Osteoblast (primary cell): ENCODE measurements around the gene NOS2. TPM values are rescaled to one million over a fixed set of nuclear protein-coding genes. Genes with fewer than 3 reads are reported as not detected.
"Not testable (repeated sequence)": the region's sequence is repeated elsewhere in the genome, so short reads cannot be mapped to it uniquely, and the experiment has no call there.

Experiments used
- DNase-seq: peaks from one replicate; pipeline ENCODE4 v3.0.0; 2011; ENCODE audit warnings: low spot score, mixed read lengths; ENCODE audit not compliant: insufficient read length; ENCODE audit errors: missing footprints
- H2AFZ ChIP-seq: 2 replicates; pipeline ENCODE4 v1.6.0; 2011; ENCODE audit warnings: mild to moderate bottlenecking, low read length
- H3K27ac ChIP-seq: 2 replicates; pipeline ENCODE4 v1.5.1; 2011; ENCODE audit warnings: mild to moderate bottlenecking, low read depth, low read length, moderate library complexity
- H3K27me3 ChIP-seq: 2 replicates; pipeline ENCODE4 v1.6.0; 2012; ENCODE audit warnings: mild to moderate bottlenecking, control low read depth, inconsistent platforms, low read length, moderate library complexity; ENCODE audit not compliant: insufficient read depth
- H3K36me3 ChIP-seq: 2 replicates; pipeline ENCODE4 v1.5.1; 2011; ENCODE audit warnings: mild to moderate bottlenecking, low read length, control low read depth, moderate library complexity; ENCODE audit not compliant: insufficient read depth
- H3K4me1 ChIP-seq: 2 replicates; pipeline ENCODE4 v1.5.1; 2011; ENCODE audit warnings: mild to moderate bottlenecking, low read length, control low read depth, moderate library complexity; ENCODE audit not compliant: insufficient read depth
- H3K4me2 ChIP-seq: 2 replicates; pipeline ENCODE4 v1.6.0; 2011; ENCODE audit warnings: mild to moderate bottlenecking, low read length; ENCODE audit not compliant: insufficient read depth
- H3K4me3 ChIP-seq: fragments of 200-600 bp; sonication (generic); 3 replicates; pipeline ENCODE4 v1.5.1; 2012; ENCODE audit warnings: mild to moderate bottlenecking, low read length, inconsistent platforms; ENCODE audit not compliant: insufficient read depth
- H3K79me2 ChIP-seq: 2 replicates; pipeline ENCODE4 v1.6.0; 2012; ENCODE audit warnings: mild to moderate bottlenecking, low read length, control low read depth, inconsistent platforms; ENCODE audit not compliant: insufficient read depth
- H3K9me3 ChIP-seq: 2 replicates; pipeline ENCODE4 v1.5.1; 2011; ENCODE audit warnings: low read depth, low read length, control low read depth
- H4K20me1 ChIP-seq: 2 replicates; pipeline ENCODE4 v1.6.0; 2012; ENCODE audit warnings: mild to moderate bottlenecking, low read length, control low read depth; ENCODE audit not compliant: insufficient read depth
- small RNA-seq: library from RNA; depleted of rRNA; stranded (forward); fragments of <200 nt; gene quantifications from one replicate; pipeline ENCODE3, GENCODE V24; 2012
- total RNA-seq: library from RNA; depleted of rRNA; stranded (reverse); fragments of >200 nt; gene quantifications from 2 replicates; pipeline ENCODE4 v1.2.3, GENCODE V29; 2012
- TF ChIP-seq, protein P1 (sequence below): IDR thresholded peaks from 2 replicates; pipeline ENCODE4 v1.5.1; 2011; ENCODE audit warnings: mild to moderate bottlenecking, low read depth, low read length, moderate library complexity; ENCODE audit errors: extremely low read depth

Gene NOS2
- total RNA-seq, 1 donor = not detected

DNA sequence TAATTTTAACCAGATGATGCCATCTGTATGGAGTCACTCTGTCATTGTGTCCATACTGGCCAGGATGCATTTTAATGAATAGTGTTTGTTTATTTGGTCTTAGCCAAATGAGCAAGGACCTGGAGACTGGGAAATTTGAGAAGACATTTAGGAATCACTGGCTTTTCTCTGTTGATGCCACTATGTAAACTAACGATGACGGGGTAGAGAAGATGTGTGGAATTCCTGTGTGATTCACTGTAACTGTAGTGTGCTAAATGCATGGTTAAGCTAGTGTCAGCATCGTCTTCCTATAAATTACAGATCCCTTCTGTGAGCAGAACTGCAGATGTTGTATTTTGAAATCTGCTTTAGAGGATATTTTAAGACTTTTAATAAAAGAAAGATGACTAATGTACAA, 66.6 kb downstream of the NOS2 start:
- Histone ChIP-seq H3K4me1 (no peaks in the 10 kb centered on the region), H2AFZ (no peak overlapping the region), H3K4me3 (no peak overlapping the region), H3K9me3 (no peaks in the 10 kb centered on the region), H3K4me2 (no peak overlapping the region), H3K36me3 (no peaks in the 10 kb centered on the region), H3K27ac (no peak overlapping the region), H4K20me1 (no peaks in the 10 kb centered on the region), H3K27me3 (peaks cover 3% of the 10 kb centered on the region), H3K79me2 (no peaks in the 10 kb centered on the region)
- TF ChIP-seq, protein P1, sequence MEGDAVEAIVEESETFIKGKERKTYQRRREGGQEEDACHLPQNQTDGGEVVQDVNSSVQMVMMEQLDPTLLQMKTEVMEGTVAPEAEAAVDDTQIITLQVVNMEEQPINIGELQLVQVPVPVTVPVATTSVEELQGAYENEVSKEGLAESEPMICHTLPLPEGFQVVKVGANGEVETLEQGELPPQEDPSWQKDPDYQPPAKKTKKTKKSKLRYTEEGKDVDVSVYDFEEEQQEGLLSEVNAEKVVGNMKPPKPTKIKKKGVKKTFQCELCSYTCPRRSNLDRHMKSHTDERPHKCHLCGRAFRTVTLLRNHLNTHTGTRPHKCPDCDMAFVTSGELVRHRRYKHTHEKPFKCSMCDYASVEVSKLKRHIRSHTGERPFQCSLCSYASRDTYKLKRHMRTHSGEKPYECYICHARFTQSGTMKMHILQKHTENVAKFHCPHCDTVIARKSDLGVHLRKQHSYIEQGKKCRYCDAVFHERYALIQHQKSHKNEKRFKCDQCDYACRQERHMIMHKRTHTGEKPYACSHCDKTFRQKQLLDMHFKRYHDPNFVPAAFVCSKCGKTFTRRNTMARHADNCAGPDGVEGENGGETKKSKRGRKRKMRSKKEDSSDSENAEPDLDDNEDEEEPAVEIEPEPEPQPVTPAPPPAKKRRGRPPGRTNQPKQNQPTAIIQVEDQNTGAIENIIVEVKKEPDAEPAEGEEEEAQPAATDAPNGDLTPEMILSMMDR = no peak
- DNase-seq = no peak

DNA sequence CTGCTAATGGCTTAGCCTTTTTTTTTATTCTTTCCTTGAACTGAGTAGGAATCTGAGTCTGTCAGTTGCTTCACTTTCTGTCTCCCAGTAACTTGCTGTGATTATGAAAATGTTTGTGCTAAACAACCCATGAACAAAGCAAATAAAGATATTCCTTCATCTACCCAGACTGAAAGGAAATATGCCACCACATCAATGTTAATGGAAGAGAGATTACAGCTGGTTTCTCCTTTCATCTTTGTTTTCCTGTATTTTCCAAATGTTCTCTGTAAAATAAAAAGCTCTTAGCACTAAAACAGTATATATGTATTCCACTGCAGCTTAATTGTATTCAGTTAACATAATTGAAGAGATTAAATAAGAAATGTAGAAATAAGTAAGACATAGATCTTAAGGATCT, 67.6 kb downstream of the NOS2 start:
- H3K27me3 ChIP-seq, H2AFZ ChIP-seq, H3K4me2 ChIP-seq, H3K36me3 ChIP-seq, DNase-seq, H4K20me1 ChIP-seq, H3K9me3 ChIP-seq, H3K27ac ChIP-seq, H3K4me3 ChIP-seq, H3K4me1 ChIP-seq, H3K79me2 ChIP-seq: not testable (repeated sequence)

DNA sequence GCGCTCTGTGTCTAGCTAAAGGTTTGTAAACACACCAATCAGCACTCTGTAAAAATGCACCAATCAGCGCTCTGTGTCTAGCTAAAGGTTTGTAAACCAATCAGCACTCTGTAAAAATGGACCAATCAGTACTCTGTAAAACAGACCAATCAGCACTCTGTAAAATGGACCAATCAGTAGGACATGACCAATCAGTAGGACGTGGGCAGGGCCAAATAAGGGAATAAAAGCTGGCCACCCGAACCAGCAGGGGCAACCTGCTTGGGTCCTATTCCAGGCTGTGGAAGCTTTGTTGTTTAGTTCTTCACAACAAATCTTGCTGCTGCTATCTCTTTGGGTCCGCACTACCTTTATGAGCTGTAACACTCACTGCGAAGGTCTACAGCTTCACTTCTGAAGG, 74.3 kb downstream of the NOS2 start:
- not testable (repeated sequence) for H2AFZ ChIP-seq, H3K27me3 ChIP-seq, H3K79me2 ChIP-seq

DNA sequence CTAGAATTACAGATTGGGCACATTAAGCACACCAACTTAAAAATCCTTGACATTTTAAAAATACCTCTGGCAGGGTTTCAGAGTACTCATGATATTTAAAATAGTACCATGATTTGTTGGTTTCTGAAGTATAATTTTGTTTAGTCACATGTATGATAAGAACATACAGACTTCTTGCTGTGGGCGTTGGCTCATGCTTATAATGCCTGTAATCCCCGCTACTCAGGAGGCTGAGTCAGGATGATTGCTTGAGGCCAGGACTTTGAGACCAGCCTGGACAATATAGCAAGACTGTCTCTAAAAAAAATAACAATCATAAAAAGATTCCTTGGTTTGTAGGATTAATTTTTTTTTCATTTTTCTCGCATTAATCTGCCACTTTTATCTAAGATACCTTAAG, 78.5 kb downstream of the NOS2 start:
- Histone ChIP-seq H3K4me2 (no peak overlapping the region), H3K27ac (no peak overlapping the region), H3K27me3 (no peaks in the 10 kb centered on the region), H3K36me3 (no peaks in the 10 kb centered on the region), H3K79me2 (no peaks in the 10 kb centered on the region), H3K9me3 (no peaks in the 10 kb centered on the region), H2AFZ (no peak overlapping the region), H4K20me1 (no peaks in the 10 kb centered on the region), H3K4me3 (no peak overlapping the region), H3K4me1 (no peaks in the 10 kb centered on the region)
- no peak for DNase-seq
- TF ChIP-seq, protein P1 = no peak

More for the DNA sequence above, 74.3 kb downstream of the NOS2 start:
- H3K9me3 ChIP-seq, H3K36me3 ChIP-seq, DNase-seq, H4K20me1 ChIP-seq, H3K27ac ChIP-seq, H3K4me3 ChIP-seq, H3K4me1 ChIP-seq, H3K4me2 ChIP-seq: not testable (repeated sequence)

Small RNA genes within 50 kb of the gene (small RNA-seq; reads per million reads assigned to genes)
- gene AC130289.1 = not detected
- gene AC130289.2 = not detected

Other genes starting within 250 kb of the NOS2 start
- 1.4 and 4.7 TPM in 2 replicates for gene LGALS9, start 169.3 kb downstream of the NOS2 start, total RNA-seq
- 15.6 and 18.1 TPM in 2 replicates for gene LYRM9, start 92.8 kb upstream of the NOS2 start, total RNA-seq
- gene NLK, start 242.1 kb upstream of the NOS2 start, total RNA-seq = 10.5 and 16.8 TPM in 2 replicates